Spleen (tissue), 11 donors: Measurements from ENCODE around the gene ORC1. TPM values are rescaled to one million over a fixed set of nuclear protein-coding genes. Genes with fewer than 3 reads are reported as not detected.

Experiments used
- DNase-seq: peaks from one replicate; pipeline ENCODE4 v3.0.0-alpha.2; 2020
- H3K27ac ChIP-seq, 8 donors: fragments of 200-600 bp; sonication (generic) in 7 of 8; 1 replicate in 4 of 8; 2 replicates in 4 of 8; pipeline versions ENCODE4 v1.5.0 to v1.8.0; 2016 to 2021; ENCODE audit warnings: inconsistent platforms in 4 of 8, mild to moderate bottlenecking in 4 of 8, moderate library complexity in 1 of 8
- H3K27me3 ChIP-seq, 7 donors: fragments of 200-600 bp; sonication (generic) in 6 of 7; replicated peaks in 1 of 7; 1 replicate in 4 of 7; 2 replicates in 3 of 7; pipeline versions ENCODE4 v1.5.0 to v1.8.0; 2016 to 2021; ENCODE audit warnings: inconsistent platforms in 3 of 7, mild to moderate bottlenecking in 1 of 7
- H3K36me3 ChIP-seq, 6 donors: fragments of 200-600 bp; sonication (generic) in 5 of 6; 1 replicate in 4 of 6; 2 replicates in 2 of 6; pipeline versions ENCODE4 v1.5.0 to v1.8.0; 2016 to 2021; ENCODE audit warnings: inconsistent platforms in 2 of 6
- H3K4me1 ChIP-seq, 6 donors: fragments of 200-600 bp; sonication (generic) in 5 of 6; 1 replicate in 3 of 6; 2 replicates in 3 of 6; pipeline versions ENCODE4 v1.5.0 to v1.8.0; 2016 to 2021; ENCODE audit warnings: inconsistent platforms in 3 of 6
- H3K4me3 ChIP-seq, 8 donors: fragments of 200-600 bp; sonication (generic) in 7 of 8; 1 replicate in 4 of 8; 2 replicates in 4 of 8; pipeline versions ENCODE4 v1.5.0 to v1.8.0; 2016 to 2021; ENCODE audit warnings: inconsistent platforms in 4 of 8, mild to moderate bottlenecking in 4 of 8, moderate library complexity in 2 of 8
- H3K9me3 ChIP-seq, 8 donors: fragments of 200-600 bp; sonication (generic) in 7 of 8; 1 replicate in 4 of 8; 2 replicates in 4 of 8; pipeline versions ENCODE4 v1.5.0 to v1.8.0; 2016 to 2021; ENCODE audit warnings: inconsistent platforms in 4 of 8
- CTCF ChIP-seq, 11 experiments: fragments of 200-600 bp in 7 of 11; fragments of 450-650 bp in 4 of 11; sonication (generic) in 4 of 11; IDR thresholded peaks in 8 of 11; conservative IDR thresholded peaks in 3 of 11; 1 replicate in 7 of 11; 2 replicates in 4 of 11; pipeline versions ENCODE4 v1.4.0 to v1.8.0; 2016 to 2021; ENCODE audit warnings: antibody characterized with exemption in 11 of 11, inconsistent platforms in 4 of 11, mild to moderate bottlenecking in 1 of 11
- POLR2A ChIP-seq, 3 donors: fragments of 450-650 bp; IDR thresholded peaks; one replicate each; pipeline ENCODE4 v1.5.1; 2017; ENCODE audit warnings: antibody characterized with exemption in 3 of 3, mild to moderate bottlenecking in 1 of 3
- POLR2AphosphoS5 ChIP-seq, 3 donors: sonication (generic); formaldehyde crosslinking; IDR thresholded peaks; one replicate each; pipeline ENCODE4 v1.5.1; 2017; ENCODE audit warnings: antibody characterized with exemption in 3 of 3
- WGBS, 5 donors: extraction: QIAGEN DNeasy Blood & Tissue Kit in 3 of 5; methylation state at CpG; one replicate each; pipeline versions ENCODE4 v1.1.5 to v1.1.7; 2013 to 2018; 5-methylcytosine and 5-hydroxymethylcytosine counted together
- intact Hi-C: fragments of 100-400 bp; cut with DNase I; formaldehyde crosslinking; loops from one replicate; pipeline ENCODE4 v1.15.0; 2023; ENCODE audit warnings: low total_unique reads
- polyA plus RNA-seq, 3 donors: library from polyadenylated mRNA; stranded (reverse); fragments of 200-250 nt; gene quantifications; one replicate each; pipeline ENCODE4 v1.2.1, GENCODE V29; 2013
- total RNA-seq, 7 donors: library from RNA; depleted of rRNA in 3 of 7; stranded (reverse); fragments of >200 nt in 3 of 7; fragmentation: NEBNext Ultra II Directional in 4 of 7; extraction: Animal tissue kit (Norgen Biotek cat#: 25700) in 4 of 7; gene quantifications; one replicate each; pipeline versions ENCODE4 v1.1.0 to v1.2.1, GENCODE V29; 2016 to 2021
- donor health status: healthy with polysubstance abuse.
- donor health status: DM: no; HTN: no; CAD: no; lungs with moderate emphysema.
- donor health status: DM: no; HTN: no; CAD: no.
- donor health status: Bipolar disorder and iron deficiency.
- donor health status: healthy.
- donor health status: DM: no; HTN: no; CAD: no.
- donor health status: DM: yes; HTN: yes; CAD: no.

The ORC1 gene
- total and polyA plus RNA-seq, 10 donors, result 0.60 to 5.4 (median 2.1) TPM

- Histone ChIP-seq H3K27me3 (no peaks in the 10 kb centered on the region), H3K4me1 (peaks cover 0 to 2% (median 0%) of the 10 kb centered on the region in 6 donors), H3K27ac (no peak overlapping the region), H3K4me3 (no peak overlapping the region), H3K36me3 (peaks cover 10 to 100% (median 100%) of the 10 kb centered on the region in 6 donors), H3K9me3 (no peaks in the 10 kb centered on the region)
- 95 to 99% (median 98%) methylated on average over 7 to 9 of the region's 9 CpGs for WGBS, 5 donors
- intact Hi-C loops, result no loop called here
- DNase-seq, result no peak
- no peak for TF ChIP-seq CTCF (IDR thresholded peaks at IDR 0.05 in 8 of 11, conservative IDR thresholded peaks at IDR 0.05 in 3 of 11)
- peak in 2 of 3 donors; percentile 24 to 51 for TF ChIP-seq POLR2AphosphoS5 (IDR thresholded peaks at IDR 0.05)
- no peak for TF ChIP-seq POLR2A (IDR thresholded peaks at IDR 0.05)
Measured at GRCh38 chr1:52357397-52357796, 46.8 kb downstream of the ORC1 start.

GRCh38 chr1:52356818-52357355 is 47.3 kb downstream of the ORC1 start:
- Histone ChIP-seq H3K27ac (no peak overlapping the region), H3K4me1 (no peaks in the 10 kb centered on the region), H3K4me3 (no peak overlapping the region), H3K9me3 (no peaks in the 10 kb centered on the region), H3K27me3 (no peaks in the 10 kb centered on the region), H3K36me3 (peaks cover 10 to 100% (median 98%) of the 10 kb centered on the region in 6 donors)
- no peak for TF ChIP-seq CTCF (IDR thresholded peaks at IDR 0.05 in 8 of 11, conservative IDR thresholded peaks at IDR 0.05 in 3 of 11)
- no peak for TF ChIP-seq POLR2AphosphoS5 (IDR thresholded peaks at IDR 0.05)
- no peak for TF ChIP-seq POLR2A (IDR thresholded peaks at IDR 0.05)
- DNase-seq, result no peak
- intact Hi-C loops, result no loop called here
- WGBS, 5 donors, result 89 to 98% (median 94%) methylated on average over 4 to 8 of the region's 8 CpGs

- WGBS, 5 donors, result 87 to 95% (median 93%) methylated on average over 8 to 11 of the region's 11 CpGs
- Histone ChIP-seq H3K27me3 (no peaks in the 10 kb centered on the region), H3K4me3 (no peak overlapping the region), H3K27ac (no peak overlapping the region), H3K9me3 (no peaks in the 10 kb centered on the region), H3K4me1 (no peaks in the 10 kb centered on the region), H3K36me3 (peaks cover 10 to 100% (median 95%) of the 10 kb centered on the region in 6 donors)
- TF ChIP-seq POLR2AphosphoS5 (IDR thresholded peaks at IDR 0.05), result peak in 1 of 3 donors; percentile 51
- TF ChIP-seq POLR2A (IDR thresholded peaks at IDR 0.05), result no peak
- intact Hi-C loops, result no loop called here
- DNase-seq, result no peak
Measured at GRCh38 chr1:52355847-52356505, 48.2 kb downstream of the ORC1 start.

GRCh38 chr1:52355436-52355835 is 48.8 kb downstream of the ORC1 start:
- Histone ChIP-seq H3K36me3 (peaks cover 10 to 100% (median 95%) of the 10 kb centered on the region in 6 donors), H3K4me3 (no peak overlapping the region), H3K27ac (no peak overlapping the region), H3K4me1 (no peaks in the 10 kb centered on the region), H3K9me3 (no peaks in the 10 kb centered on the region), H3K27me3 (no peaks in the 10 kb centered on the region)
- no peak for DNase-seq
- intact Hi-C loops, result no loop called here
- TF ChIP-seq POLR2A (IDR thresholded peaks at IDR 0.05) (no peak), POLR2AphosphoS5 (IDR thresholded peaks at IDR 0.05) (no peak), CTCF (IDR thresholded peaks at IDR 0.05 in 8 of 11, conservative IDR thresholded peaks at IDR 0.05 in 3 of 11) (no peak)
- WGBS, 5 donors, result 92 to 99% (median 95%) methylated on average over 8 of the region's 8 CpGs
